ENCODE results near the gene EEIG1.

DNA sequence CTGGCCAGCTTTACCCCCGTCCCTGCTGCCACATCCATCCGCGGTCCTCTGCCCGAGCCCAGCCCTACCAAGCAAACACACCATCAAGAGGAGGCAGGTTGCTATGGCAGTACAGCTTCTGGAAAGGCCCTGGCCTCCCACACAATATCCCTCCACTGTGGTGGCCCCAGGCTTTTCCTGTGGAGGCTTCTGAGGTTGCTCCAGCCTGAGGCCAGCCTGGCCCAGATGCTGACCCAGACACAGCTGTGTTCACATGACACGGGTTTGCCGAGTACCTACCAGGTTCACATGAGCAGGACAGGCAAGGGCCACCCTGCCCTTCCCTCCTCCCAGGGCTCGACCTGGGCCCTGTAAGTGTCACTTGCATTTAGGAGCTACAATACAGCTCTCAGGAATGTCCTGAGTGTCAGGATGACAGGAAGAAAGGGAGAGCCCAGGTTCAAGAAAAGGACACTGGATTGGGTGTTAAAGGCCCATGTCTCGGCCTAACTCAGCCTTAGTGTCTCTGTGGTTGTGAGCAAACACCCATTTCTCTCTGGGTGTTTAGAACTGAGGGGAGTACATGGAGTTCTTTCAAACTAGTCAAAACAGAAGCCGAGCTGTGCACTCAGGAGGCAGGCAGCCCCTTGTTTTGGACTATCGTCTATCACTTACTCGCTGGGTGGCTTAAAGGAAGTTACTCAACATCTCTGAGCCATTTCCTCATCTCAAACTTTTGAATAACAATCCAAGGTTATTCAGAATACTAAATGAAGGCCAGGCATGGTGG lies 46.2 kb upstream of the EEIG1 start:
- TF ChIP-seq, protein P1, sequence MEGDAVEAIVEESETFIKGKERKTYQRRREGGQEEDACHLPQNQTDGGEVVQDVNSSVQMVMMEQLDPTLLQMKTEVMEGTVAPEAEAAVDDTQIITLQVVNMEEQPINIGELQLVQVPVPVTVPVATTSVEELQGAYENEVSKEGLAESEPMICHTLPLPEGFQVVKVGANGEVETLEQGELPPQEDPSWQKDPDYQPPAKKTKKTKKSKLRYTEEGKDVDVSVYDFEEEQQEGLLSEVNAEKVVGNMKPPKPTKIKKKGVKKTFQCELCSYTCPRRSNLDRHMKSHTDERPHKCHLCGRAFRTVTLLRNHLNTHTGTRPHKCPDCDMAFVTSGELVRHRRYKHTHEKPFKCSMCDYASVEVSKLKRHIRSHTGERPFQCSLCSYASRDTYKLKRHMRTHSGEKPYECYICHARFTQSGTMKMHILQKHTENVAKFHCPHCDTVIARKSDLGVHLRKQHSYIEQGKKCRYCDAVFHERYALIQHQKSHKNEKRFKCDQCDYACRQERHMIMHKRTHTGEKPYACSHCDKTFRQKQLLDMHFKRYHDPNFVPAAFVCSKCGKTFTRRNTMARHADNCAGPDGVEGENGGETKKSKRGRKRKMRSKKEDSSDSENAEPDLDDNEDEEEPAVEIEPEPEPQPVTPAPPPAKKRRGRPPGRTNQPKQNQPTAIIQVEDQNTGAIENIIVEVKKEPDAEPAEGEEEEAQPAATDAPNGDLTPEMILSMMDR (conservative IDR thresholded peaks at IDR 0.05), result no peak
- no peak for TF ChIP-seq EZH2 (IDR thresholded peaks at IDR 0.05; ENCODE audit: low read depth)
